ENCODE results near the gene MRPL48. TPM values are rescaled to one million over a fixed set of nuclear protein-coding genes. Genes with fewer than 3 reads are reported as not detected.
"Not testable (repeated sequence)": the region's sequence is repeated elsewhere in the genome, so short reads cannot be mapped to it uniquely, and the experiment has no call there.

The MRPL48 gene
- total RNA-seq, 1 experiment from 2014 or later: 44.5 TPM

DNA sequence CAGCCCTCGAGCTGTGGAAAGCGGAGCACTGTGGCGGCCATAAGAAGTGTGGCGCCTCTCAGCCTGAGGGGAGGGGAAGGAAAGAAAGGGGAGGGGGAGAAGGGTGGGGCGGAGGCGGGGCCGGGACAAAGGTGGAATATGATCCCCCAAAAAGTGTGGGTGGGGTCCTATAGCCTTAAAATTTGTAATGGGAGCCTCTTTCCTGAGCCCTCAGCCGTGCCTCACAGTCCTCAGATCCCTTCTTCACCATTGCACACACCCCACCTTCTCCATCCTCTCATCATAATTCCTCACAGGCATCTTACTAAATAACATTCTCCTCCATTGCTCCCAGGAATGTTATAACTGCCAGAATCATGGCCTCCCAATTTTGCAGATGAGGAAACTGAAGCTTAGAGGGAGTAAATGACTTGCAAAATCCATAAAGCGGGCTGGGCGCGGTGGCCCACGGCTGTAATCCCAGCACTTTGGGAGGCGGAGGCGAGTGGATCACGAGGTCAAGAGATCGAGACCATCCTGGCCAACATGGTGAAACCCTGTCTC lies 26.2 kb upstream of the MRPL48 start:
- DNase-seq: no peak
- Mint-ChIP-seq H3K9me3 (ENCODE audit: low read depth, unreplicated experiment) (no peaks in the 10 kb centered on the region), H3K4me3 (ENCODE audit: low read depth, unreplicated experiment) (peak overlapping the region; percentile 91), H3K4me1 (ENCODE audit: low read depth, unreplicated experiment) (no peaks in the 10 kb centered on the region), H3K36me3 (ENCODE audit: insufficient read depth, unreplicated experiment) (peaks cover 32% of the 10 kb centered on the region), H3K27me3 (ENCODE audit: unreplicated experiment) (peaks cover 3% of the 10 kb centered on the region), H3K27ac (ENCODE audit: unreplicated experiment) (peak overlapping the region; percentile 78)
- BruUV-seq (replicated peaks): TSS peak; percentile 19
- CTCF ChIA-PET: interaction anchor here (0.6 to 2.8 kb wide), 7 partner anchors 10 to 170 kb away, joined by 3 to 26 read pairs (median 3); no protein-coding TSS in a partner anchor
- TF ChIP-seq, protein P1, sequence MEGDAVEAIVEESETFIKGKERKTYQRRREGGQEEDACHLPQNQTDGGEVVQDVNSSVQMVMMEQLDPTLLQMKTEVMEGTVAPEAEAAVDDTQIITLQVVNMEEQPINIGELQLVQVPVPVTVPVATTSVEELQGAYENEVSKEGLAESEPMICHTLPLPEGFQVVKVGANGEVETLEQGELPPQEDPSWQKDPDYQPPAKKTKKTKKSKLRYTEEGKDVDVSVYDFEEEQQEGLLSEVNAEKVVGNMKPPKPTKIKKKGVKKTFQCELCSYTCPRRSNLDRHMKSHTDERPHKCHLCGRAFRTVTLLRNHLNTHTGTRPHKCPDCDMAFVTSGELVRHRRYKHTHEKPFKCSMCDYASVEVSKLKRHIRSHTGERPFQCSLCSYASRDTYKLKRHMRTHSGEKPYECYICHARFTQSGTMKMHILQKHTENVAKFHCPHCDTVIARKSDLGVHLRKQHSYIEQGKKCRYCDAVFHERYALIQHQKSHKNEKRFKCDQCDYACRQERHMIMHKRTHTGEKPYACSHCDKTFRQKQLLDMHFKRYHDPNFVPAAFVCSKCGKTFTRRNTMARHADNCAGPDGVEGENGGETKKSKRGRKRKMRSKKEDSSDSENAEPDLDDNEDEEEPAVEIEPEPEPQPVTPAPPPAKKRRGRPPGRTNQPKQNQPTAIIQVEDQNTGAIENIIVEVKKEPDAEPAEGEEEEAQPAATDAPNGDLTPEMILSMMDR (IDR thresholded peaks at IDR 0.05; ENCODE audit: unreplicated experiment): no peak
- intact Hi-C loops (cut with micrococcal nuclease; ENCODE audit: unreplicated experiment): loop anchor here (2.0 kb wide), 1 partner anchor 17 kb away; no protein-coding TSS in a partner anchor

DNA sequence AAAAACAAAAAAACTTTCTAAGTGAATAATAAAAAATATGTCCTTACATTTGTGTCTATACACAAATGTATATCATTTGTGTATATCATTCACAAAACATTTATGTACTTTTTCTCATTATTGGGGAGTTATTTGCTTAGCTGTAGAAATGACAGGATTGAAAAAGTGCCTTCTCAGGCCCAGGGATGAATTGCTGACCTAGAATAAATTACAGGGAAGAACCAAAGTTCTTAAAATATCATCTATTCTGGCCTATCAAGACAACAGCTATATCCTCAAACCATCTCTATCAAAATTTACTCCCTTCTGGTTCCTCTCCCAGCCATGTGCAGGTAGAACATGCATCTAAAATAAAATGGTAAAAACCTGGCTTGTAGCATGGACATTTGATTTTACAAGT lies 24.9 kb upstream of the MRPL48 start:
- intact Hi-C loops (cut with micrococcal nuclease; ENCODE audit: unreplicated experiment): no loop called here
- peaks cover 32% of the 10 kb centered on the region for H3K36me3 Mint-ChIP-seq (ENCODE audit: insufficient read depth, unreplicated experiment)
- peaks cover 14% of the 10 kb centered on the region for H3K27me3 Mint-ChIP-seq (ENCODE audit: unreplicated experiment)
- no peak overlapping the region for H3K4me3 Mint-ChIP-seq (ENCODE audit: low read depth, unreplicated experiment)
- BruUV-seq (replicated peaks): no TSS peak
- no peak for DNase-seq
- H3K27ac Mint-ChIP-seq (ENCODE audit: unreplicated experiment): no peak overlapping the region
- CTCF ChIA-PET: interaction anchor here (0.5 to 2.8 kb wide), 2 partner anchors 17 to 236 kb away, joined by 3 to 26 read pairs; no protein-coding TSS in a partner anchor
- TF ChIP-seq, protein P1 (IDR thresholded peaks at IDR 0.05; ENCODE audit: unreplicated experiment): no peak
- no peaks in the 10 kb centered on the region for H3K4me1 Mint-ChIP-seq (ENCODE audit: low read depth, unreplicated experiment)
- no peaks in the 10 kb centered on the region for H3K9me3 Mint-ChIP-seq (ENCODE audit: low read depth, unreplicated experiment)

DNA sequence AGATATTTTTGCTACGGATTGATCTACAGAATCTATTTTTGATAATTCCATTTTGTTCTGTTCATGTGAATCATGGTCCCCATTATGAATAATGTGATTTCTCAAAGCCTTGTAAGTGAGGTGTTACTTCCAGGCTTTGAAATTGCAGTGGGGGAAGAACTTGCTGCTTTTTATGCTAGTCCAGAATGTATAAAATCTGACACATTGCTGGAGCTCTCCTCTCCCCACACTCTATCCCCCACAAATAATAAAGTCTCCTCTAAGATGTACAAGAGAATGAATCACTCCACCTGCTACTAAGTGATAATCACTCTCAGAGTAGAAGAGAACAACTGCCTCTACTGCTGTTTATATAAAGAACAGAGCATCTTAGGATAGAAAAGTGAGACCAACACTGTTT lies 20.9 kb upstream of the MRPL48 start:
- Mint-ChIP-seq H3K36me3 (ENCODE audit: insufficient read depth, unreplicated experiment) (peaks cover under 1% of the 10 kb centered on the region), H3K9me3 (ENCODE audit: low read depth, unreplicated experiment) (no peaks in the 10 kb centered on the region), H3K4me1 (ENCODE audit: low read depth, unreplicated experiment) (no peaks in the 10 kb centered on the region), H3K27me3 (ENCODE audit: unreplicated experiment) (peaks cover 14% of the 10 kb centered on the region), H3K4me3 (ENCODE audit: low read depth, unreplicated experiment) (no peak overlapping the region), H3K27ac (ENCODE audit: unreplicated experiment) (no peak overlapping the region)
- intact Hi-C loops (cut with micrococcal nuclease; ENCODE audit: unreplicated experiment): no loop called here
- TF ChIP-seq, protein P1 (IDR thresholded peaks at IDR 0.05; ENCODE audit: unreplicated experiment): no peak
- CTCF ChIA-PET: no interaction called here
- no peak for DNase-seq
- no TSS peak for BruUV-seq (replicated peaks)

DNA sequence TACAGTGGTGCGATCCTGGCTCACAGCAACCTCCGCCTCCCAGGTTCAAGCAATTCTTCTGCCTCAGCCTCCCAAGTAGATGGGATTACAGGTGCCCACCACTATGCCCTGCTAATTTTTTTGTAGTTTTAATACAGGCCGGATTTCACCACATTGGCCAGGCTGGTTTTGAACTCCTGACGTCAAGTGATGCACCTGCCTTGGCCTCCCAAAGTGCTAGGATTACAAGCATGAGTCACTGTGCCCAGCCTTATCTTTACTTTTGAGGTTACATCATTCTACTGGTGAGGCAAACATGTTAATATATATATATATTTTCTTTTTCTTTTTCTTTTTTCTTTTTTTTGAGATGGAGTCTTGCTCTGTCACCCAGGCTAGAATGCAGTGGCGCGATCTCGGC lies 16.9 kb upstream of the MRPL48 start:
- H3K36me3 Mint-ChIP-seq (ENCODE audit: insufficient read depth, unreplicated experiment); H3K4me3 Mint-ChIP-seq (ENCODE audit: low read depth, unreplicated experiment); H3K27ac Mint-ChIP-seq (ENCODE audit: unreplicated experiment); BruUV-seq (replicated peaks); H3K4me1 Mint-ChIP-seq (ENCODE audit: low read depth, unreplicated experiment); H3K9me3 Mint-ChIP-seq (ENCODE audit: low read depth, unreplicated experiment); intact Hi-C loops (cut with micrococcal nuclease; ENCODE audit: unreplicated experiment); CTCF ChIA-PET; DNase-seq: not testable (repeated sequence)
- peaks cover 14% of the 10 kb centered on the region for H3K27me3 Mint-ChIP-seq (ENCODE audit: unreplicated experiment)
